A673 (cell line): Measurements from ENCODE around the gene OR4S2.

Experiments used
- CTCF ChIP-seq: fragments of 300-800, 200-600 bp; sonication (generic); conservative IDR thresholded peaks from 2 replicates; pipeline ENCODE4 v1.5.1; 2017; ENCODE audit warnings: low read depth, mild to moderate bottlenecking, antibody characterized with exemption, low read length, moderate library complexity, mixed read lengths
- EZH2 ChIP-seq: fragments of 200-600 bp; sonication (generic); IDR thresholded peaks from 2 replicates; pipeline ENCODE4 v1.6.1; 2017; ENCODE audit warnings: borderline replicate concordance, low read depth, mild to moderate bottlenecking, mixed read lengths, antibody characterized with exemption, low read length; ENCODE audit not compliant: poor library complexity, severe bottlenecking

- TF ChIP-seq CTCF (no peak), EZH2 (no peak)
These were observed 21.2 kb downstream of the OR4S2 start for GRCh38 chr11:55669376-55669775.
